ENCODE results near the gene LBR.

The LBR gene

DNA sequence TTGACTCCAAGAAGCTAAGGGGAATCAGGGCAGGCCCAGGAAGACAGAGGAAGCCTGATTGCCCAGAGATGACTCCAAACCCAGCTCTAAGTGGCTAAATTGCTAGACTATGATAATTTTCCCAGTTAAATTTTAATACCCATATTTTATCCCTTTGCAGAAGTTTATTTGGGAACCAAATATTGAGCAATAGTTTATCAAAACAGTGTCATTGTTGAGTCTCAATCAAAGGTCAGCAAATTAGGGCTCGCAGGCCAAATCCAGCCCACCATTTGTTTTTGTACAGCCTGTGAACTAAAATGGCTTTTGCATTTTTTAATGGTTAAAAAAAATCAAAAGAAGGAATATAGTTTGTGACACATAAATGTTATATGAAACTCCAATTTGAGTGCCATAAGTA is 47.1 kb downstream of the LBR start:
- H3K4me3 ChIP-seq (ENCODE audit: low read depth, low read length): no peak overlapping the region
- DNase-seq (ENCODE audit: low read depth): no peak
- TF ChIP-seq, protein P1, sequence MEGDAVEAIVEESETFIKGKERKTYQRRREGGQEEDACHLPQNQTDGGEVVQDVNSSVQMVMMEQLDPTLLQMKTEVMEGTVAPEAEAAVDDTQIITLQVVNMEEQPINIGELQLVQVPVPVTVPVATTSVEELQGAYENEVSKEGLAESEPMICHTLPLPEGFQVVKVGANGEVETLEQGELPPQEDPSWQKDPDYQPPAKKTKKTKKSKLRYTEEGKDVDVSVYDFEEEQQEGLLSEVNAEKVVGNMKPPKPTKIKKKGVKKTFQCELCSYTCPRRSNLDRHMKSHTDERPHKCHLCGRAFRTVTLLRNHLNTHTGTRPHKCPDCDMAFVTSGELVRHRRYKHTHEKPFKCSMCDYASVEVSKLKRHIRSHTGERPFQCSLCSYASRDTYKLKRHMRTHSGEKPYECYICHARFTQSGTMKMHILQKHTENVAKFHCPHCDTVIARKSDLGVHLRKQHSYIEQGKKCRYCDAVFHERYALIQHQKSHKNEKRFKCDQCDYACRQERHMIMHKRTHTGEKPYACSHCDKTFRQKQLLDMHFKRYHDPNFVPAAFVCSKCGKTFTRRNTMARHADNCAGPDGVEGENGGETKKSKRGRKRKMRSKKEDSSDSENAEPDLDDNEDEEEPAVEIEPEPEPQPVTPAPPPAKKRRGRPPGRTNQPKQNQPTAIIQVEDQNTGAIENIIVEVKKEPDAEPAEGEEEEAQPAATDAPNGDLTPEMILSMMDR (conservative IDR thresholded peaks at IDR 0.05; ENCODE audit: low read depth, low read length): no peak

DNA sequence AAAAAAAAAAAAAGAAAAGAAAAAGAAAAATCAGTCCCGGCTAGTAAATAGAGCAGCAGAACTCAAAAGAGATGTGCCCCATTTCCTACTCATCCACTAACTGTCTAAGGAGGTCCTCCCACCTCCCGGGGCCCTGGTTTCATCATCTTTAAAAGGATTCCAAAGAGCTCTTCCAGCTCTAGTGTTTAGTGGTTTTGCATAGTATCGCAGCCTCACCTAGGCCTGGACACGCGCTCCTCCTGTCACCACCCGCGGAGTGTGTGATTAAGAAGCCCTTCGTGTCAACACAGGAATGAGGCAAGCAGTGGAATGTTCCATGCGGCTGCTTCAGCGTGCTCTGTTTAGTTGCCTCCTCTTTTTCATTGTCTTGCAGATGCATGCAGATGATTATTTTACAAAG is 49.0 kb downstream of the LBR start:
- DNase-seq (ENCODE audit: low read depth): peak; percentile 91
- H3K4me3 ChIP-seq (ENCODE audit: low read depth, low read length): no peak overlapping the region
- TF ChIP-seq, protein P1 (conservative IDR thresholded peaks at IDR 0.05; ENCODE audit: low read depth, low read length): no peak

- no peak overlapping the region for H3K4me3 ChIP-seq (ENCODE audit: low read depth, low read length)
- TF ChIP-seq, protein P1 (conservative IDR thresholded peaks at IDR 0.05; ENCODE audit: low read depth, low read length): no peak
- no peak for DNase-seq (ENCODE audit: low read depth)
These were observed 52.8 kb downstream of the LBR start for GRCh38 chr1:225374996-225375395.

DNA sequence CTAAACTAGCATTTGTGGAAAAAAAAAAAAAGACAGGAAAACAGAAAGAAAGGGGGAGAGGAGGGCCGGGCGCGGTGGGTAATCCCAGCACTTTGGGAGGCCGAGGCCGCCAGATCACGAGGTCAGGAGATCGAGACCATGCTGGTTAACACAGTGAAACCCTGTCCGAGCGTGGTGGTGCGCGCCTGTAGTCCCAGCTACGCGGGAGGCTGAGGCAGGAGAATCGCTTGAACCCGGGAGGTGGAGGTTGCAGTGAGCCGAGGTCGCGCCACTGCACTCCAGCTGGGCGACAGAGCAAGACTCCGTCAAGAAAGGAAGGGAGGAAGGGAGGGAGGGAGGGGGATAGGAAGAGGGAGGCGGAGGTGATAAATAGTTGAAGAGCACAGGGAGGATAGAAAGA is 54.7 kb downstream of the LBR start:
- TF ChIP-seq, protein P1 (conservative IDR thresholded peaks at IDR 0.05; ENCODE audit: low read depth, low read length): no peak
- no peak for DNase-seq (ENCODE audit: low read depth)
- no peak overlapping the region for H3K4me3 ChIP-seq (ENCODE audit: low read depth, low read length)

DNA sequence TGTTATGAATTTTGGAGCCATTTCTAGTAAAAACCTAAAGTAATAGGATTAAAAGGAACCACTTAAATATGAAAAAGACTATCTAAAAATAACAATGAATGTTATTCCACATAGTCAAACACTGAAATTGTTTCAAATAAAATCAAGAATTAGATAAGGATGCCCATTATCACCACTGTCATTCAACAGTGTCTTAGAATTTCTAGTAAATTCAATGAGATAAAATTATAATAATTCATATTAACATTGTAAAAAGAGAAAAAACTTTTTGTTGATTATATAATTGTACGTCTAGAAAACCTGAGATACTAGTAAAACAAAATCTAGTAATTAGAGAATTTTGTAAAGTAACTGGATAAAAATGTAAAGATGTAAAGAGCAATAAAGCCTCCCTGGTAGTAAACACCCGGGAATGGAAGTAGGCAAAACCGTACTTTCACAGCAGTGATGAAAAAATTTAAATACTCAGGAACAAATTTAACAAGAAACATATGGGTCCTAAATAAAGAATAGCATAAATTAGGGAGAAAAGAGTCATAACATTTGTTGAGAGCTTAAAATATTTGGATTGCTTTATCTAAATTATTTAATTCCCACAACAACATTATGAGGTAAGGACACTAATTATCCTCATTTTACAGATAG is 56.4 kb downstream of the LBR start:
- H3K4me3 ChIP-seq (ENCODE audit: low read depth, low read length): no peak overlapping the region
- TF ChIP-seq, protein P1 (conservative IDR thresholded peaks at IDR 0.05; ENCODE audit: low read depth, low read length): no peak
- no peak for DNase-seq (ENCODE audit: low read depth)

DNA sequence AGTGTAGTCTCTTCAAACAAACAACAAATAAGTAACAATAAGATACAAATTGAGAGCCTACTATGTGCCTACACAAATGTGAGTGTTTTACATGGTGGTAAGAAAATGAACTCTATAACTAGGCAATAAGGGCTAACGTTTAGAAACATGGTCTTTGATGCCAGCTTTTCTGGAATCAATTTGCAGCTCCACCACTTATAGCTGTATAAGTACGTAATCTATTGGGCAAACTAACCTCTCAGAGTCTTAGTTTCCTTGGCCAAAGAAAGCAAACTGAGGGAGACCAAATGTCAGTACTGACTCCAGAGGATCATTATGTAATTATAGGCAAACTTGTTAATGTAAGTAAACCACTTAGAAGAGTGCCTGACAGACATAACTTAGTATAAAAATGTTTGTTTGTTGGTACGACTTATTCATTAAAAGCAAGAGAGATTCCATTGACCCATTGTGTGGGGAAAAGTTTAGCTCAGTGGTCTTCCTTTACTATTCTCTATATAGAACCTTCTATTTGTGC is 59.7 kb downstream of the LBR start:
- H3K4me3 ChIP-seq (ENCODE audit: low read depth, low read length): no peak overlapping the region
- DNase-seq (ENCODE audit: low read depth): no peak
- TF ChIP-seq, protein P1 (conservative IDR thresholded peaks at IDR 0.05; ENCODE audit: low read depth, low read length): no peak

GRCh38 chr1:225366552-225366951 is 61.3 kb downstream of the LBR start:
- no peak for DNase-seq (ENCODE audit: low read depth)
- no peak overlapping the region for H3K4me3 ChIP-seq (ENCODE audit: low read depth, low read length)
- TF ChIP-seq, protein P1 (conservative IDR thresholded peaks at IDR 0.05; ENCODE audit: low read depth, low read length): no peak
